Raji (cell line): Measurements from ENCODE around the gene MLLT1.

Experiments used
- POLR2A ChIP-seq: IDR thresholded peaks from 2 replicates; pipeline ENCODE4 v1.6.1; 2011; ENCODE audit warnings: low read depth, low read length, control low read depth; ENCODE audit not compliant: insufficient read depth

MLLT1 gene

DNA sequence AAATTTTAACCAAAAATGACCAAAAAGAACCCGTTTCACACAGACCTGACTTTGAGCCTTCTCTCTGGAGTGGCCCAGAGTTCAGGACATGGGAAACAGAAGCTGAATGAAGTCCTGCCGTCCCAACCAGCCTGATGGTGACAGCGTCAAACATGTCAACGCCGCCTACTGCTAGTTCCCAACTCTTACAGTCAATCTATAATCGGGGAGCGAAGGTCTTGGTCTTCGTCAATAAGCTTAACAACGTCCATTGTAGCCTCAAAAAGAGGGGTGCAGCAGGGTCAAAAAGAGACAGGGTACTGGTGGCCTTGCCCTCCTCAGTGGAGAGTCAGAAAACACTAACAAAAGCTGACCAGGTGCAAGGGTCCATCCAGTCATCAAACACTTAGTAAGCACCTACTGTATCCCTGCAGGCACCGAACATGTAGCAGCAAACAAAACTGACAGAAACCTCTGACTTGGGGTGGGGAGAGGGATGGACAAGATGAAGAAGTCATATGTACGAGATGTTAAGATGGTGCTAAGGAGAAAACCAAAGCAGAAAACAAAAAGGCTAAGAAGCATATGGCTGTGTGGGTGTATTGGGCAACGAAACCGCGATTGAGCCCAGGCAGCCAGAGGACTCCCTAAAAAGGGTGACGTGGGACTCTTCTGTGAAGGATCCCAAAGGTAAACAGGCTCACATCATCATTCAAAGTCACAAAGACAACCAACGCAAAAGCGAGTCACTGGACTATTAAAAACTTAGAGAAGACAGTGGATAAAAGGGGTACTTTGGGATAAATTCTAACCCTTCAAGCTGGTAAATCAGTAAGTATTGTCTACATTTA lies 12.0 kb downstream of the MLLT1 start:
- no peak for TF ChIP-seq POLR2A

DNA sequence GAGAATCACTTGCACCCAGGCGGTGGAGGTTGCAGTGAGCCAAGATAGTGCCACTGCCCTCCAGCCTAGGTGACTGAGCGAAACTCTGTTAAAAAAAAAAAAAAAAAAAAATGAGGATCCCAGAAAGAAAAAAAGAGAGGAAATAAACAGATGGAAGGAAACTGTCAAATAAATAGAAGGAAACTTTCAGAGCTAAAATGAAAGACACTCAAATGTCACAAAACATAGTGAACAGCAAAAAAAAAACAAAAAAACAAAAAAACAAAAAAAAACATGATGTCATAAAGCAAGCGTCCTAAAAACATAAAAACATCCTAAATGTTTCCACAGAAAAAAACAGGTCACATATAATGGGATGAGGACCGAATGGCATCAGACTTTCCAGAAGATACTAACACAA lies 15.0 kb downstream of the MLLT1 start:
- TF ChIP-seq POLR2A = no peak

GRCh38 chr19:6263735-6264444 lies 15.9 kb downstream of the MLLT1 start:
- TF ChIP-seq POLR2A = no peak

GRCh38 chr19:6263306-6263705 lies 16.5 kb downstream of the MLLT1 start:
- TF ChIP-seq POLR2A = no peak

DNA sequence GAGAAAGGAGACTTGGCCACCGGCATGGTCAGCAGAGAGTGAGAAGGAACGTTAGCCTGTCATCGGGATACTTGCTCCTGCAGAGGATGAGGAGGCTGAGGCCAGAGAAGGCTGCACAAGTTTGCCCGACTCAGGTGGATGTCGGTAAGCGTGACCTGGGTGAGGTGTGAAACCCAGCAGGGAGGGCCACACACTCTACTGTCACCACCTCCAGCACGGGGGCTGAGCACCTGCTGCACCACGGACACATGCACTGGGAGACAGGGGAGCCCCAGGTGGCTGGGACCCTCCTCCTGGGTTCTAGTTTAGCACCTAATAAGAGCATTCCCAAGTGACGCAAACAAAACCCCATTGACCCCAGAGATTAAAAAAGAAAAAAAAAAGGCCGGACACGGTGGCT lies 17.3 kb downstream of the MLLT1 start:
- no peak for TF ChIP-seq POLR2A

GRCh38 chr19:6261883-6262282 lies 17.9 kb downstream of the MLLT1 start:
- TF ChIP-seq POLR2A = no peak

DNA sequence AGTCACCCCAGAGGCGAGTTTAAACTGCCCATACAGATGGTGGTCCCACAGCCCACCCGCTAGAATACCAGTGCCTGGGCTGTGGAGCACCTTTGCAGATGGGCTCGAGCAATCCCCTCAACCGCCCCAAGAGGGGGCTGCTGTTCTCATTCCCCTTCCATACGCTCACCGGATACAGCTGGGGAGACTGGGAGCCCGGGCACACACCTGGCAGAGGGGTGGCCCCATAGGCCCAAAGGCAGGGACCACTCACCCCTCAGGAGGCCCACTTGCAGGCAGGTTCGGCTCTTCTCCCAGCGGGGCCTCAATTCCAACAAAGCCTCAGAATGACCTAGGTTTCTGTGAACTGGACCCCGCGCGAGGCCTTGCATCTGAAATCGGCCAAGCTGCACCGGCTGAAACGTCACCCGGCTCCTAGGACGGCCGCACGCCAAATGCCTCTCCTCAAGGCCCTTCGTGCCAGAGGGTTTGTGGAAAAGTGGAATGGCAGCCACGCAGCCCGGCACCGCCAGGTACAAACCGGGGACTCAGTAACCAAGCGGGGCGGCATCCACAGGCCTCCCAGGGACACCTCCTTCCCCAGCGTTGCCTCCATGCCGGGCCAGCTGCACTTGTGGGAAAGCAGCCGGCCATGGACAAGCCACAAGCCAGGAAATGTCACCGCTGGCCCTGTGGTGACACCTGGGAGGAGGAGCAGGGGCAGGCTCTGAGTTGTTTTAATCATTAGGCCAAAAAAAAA lies 18.7 kb downstream of the MLLT1 start:
- no peak for TF ChIP-seq POLR2A

- TF ChIP-seq POLR2A = no peak
Measured at GRCh38 chr19:6260376-6260775, 19.4 kb downstream of the MLLT1 start.

- TF ChIP-seq POLR2A = no peak
Measured at GRCh38 chr19:6259312-6259861, 20.4 kb downstream of the MLLT1 start.

GRCh38 chr19:6258812-6259311 lies 20.9 kb downstream of the MLLT1 start:
- TF ChIP-seq POLR2A = no peak

DNA sequence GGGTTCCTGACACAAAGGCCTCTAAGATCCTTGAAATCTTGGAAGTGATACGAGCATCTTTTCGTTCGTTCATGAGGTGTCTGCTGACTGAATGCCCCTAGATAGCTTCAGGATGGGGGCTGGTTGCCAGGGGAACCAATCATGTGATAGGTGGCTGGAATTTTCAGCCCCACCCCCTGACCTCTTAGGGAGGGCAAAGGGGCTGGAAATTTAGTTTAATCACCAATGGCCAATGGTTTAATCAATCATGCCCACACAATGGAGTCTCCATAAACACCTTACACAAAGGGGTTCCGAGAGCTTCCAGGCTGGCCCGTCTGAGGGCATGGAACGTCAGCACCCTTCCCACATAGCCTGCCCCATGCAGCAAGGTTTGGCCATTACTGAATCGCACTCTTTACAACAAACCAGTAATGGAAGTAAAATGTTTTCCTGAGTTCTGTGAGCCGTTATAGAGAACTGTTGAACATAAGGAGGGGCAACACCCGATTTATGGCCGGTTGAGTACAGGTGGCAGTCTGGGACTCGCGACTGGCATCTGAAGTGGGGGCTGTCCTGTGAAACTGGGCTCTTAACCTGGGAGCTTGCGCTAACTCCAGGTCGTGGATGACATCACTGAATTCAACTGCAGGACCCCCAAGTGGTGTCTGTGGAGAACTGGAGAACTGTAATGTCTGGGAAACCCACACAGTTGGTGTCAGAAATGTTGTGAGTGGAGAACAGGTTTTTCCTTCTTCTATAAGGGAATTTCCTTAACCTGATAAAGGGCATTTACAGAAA lies 25.6 kb downstream of the MLLT1 start:
- no peak for TF ChIP-seq POLR2A

- TF ChIP-seq POLR2A = no peak
Measured at GRCh38 chr19:6252066-6252465, 27.7 kb downstream of the MLLT1 start.

DNA sequence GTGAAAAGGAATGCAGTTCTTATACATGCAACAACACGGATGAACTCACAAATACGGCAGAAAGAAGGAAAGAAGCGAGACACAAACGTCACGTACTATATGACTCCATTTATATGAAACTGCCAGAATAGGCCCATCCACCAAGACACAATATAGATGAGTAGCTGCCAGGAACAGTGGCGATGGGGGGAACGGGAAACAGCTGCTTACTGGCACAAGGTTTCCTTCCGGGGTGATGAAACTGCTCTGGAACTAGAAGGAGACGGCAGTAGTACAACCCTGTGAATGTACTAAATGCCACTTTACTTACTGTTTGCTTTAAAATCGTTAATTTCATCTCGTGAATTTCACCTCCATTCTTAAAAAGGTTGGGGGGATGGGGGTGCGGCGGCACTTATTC lies 28.9 kb downstream of the MLLT1 start:
- TF ChIP-seq POLR2A = no peak

GRCh38 chr19:6250024-6250615 lies 29.7 kb downstream of the MLLT1 start:
- TF ChIP-seq POLR2A = no peak
